ENCODE data around the gene ADAMTS16.

- TF ChIP-seq, protein P1, sequence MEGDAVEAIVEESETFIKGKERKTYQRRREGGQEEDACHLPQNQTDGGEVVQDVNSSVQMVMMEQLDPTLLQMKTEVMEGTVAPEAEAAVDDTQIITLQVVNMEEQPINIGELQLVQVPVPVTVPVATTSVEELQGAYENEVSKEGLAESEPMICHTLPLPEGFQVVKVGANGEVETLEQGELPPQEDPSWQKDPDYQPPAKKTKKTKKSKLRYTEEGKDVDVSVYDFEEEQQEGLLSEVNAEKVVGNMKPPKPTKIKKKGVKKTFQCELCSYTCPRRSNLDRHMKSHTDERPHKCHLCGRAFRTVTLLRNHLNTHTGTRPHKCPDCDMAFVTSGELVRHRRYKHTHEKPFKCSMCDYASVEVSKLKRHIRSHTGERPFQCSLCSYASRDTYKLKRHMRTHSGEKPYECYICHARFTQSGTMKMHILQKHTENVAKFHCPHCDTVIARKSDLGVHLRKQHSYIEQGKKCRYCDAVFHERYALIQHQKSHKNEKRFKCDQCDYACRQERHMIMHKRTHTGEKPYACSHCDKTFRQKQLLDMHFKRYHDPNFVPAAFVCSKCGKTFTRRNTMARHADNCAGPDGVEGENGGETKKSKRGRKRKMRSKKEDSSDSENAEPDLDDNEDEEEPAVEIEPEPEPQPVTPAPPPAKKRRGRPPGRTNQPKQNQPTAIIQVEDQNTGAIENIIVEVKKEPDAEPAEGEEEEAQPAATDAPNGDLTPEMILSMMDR (IDR thresholded peaks at IDR 0.05), result no peak
- no peak for TF ChIP-seq POLR2A (IDR thresholded peaks at IDR 0.05)
Observed at GRCh38 chr5:5158472-5158895, 18.4 kb downstream of the ADAMTS16 start.
